Measurements from ENCODE around the gene ZBTB16. TPM values are rescaled to one million over a fixed set of nuclear protein-coding genes. Genes with fewer than 3 reads are reported as not detected.

The ZBTB16 gene
- polyA plus RNA-seq, 1 experiment: not detected

DNA sequence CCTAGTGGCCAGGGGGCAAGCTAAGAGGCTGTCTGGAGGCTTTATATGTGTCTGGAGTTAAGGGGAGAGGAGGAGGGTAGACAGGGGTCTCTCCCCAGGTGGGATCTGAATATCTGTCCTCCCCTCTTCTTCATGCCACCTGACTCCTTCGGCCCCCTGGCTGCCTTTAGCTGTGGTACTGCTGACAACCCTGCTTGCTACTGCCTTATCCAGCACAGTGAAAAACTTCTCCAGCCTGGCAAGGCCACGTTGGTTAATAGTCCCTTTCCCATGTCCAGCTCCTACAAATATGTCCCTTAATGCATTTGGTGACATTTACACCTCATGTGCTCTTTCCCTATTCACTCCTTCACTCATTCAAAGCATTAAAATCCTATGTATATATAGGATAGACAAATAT, 194.3 kb downstream of the ZBTB16 start:
- POLR2A ChIA-PET: no interaction called here
- Histone ChIP-seq H3K4me3 (ENCODE audit: low read depth, low read length) (no peak overlapping the region), H3K36me3 (ENCODE audit: control insufficient read depth, insufficient read depth, low read length) (no peaks in the 10 kb centered on the region), H3K27me3 (ENCODE audit: control insufficient read depth, insufficient read depth, low read length) (peaks cover 4% of the 10 kb centered on the region)
- DNase-seq (ENCODE audit: low read depth): no peak
- TF ChIP-seq, protein P1, sequence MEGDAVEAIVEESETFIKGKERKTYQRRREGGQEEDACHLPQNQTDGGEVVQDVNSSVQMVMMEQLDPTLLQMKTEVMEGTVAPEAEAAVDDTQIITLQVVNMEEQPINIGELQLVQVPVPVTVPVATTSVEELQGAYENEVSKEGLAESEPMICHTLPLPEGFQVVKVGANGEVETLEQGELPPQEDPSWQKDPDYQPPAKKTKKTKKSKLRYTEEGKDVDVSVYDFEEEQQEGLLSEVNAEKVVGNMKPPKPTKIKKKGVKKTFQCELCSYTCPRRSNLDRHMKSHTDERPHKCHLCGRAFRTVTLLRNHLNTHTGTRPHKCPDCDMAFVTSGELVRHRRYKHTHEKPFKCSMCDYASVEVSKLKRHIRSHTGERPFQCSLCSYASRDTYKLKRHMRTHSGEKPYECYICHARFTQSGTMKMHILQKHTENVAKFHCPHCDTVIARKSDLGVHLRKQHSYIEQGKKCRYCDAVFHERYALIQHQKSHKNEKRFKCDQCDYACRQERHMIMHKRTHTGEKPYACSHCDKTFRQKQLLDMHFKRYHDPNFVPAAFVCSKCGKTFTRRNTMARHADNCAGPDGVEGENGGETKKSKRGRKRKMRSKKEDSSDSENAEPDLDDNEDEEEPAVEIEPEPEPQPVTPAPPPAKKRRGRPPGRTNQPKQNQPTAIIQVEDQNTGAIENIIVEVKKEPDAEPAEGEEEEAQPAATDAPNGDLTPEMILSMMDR (IDR thresholded peaks at IDR 0.05; ENCODE audit: insufficient read depth, low read depth, low read length): no peak
- CTCF ChIA-PET: interaction anchor here (1.0 to 2.2 kb wide), 4 partner anchors 9 to 357 kb away, joined by 3 to 9 read pairs (median 4); no protein-coding TSS in a partner anchor

DNA sequence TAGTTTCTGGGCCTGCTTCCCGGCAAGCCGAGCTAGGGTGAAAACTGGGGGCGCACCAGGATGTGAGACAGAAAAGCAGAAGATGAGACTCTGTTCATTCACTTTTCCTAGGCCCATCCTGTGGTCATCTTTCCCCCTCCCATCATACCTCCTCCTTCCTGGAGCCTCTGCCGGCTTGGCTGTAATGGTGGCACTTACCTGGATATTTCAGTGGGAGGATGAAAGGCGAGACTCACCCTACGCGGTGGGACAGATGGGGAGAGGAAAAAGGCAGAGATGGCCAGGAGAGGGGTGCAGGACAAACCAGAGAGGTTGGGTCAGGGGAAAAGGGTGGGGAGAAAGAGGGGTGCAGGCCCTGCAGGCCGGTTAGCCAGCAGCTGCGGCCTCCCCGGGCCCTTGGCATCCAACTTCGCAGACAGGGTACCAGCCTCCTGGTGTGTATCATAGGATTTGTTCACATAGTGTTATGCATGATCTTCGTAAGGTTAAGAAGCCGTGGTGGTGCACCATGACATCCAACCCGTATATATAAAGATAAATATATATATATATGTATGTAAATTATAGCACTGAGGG, 195.1 kb downstream of the ZBTB16 start:
- peaks cover 4% of the 10 kb centered on the region for H3K27me3 ChIP-seq (ENCODE audit: control insufficient read depth, insufficient read depth, low read length)
- no peak for DNase-seq (ENCODE audit: low read depth)
- CTCF ChIA-PET: interaction anchor here (1.0 to 2.2 kb wide), 3 partner anchors 8 to 358 kb away, joined by 4 to 9 read pairs (median 5); no protein-coding TSS in a partner anchor
- TF ChIP-seq, protein P1 (IDR thresholded peaks at IDR 0.05; ENCODE audit: insufficient read depth, low read depth, low read length): no peak
- POLR2A ChIA-PET: no interaction called here
- no peaks in the 10 kb centered on the region for H3K36me3 ChIP-seq (ENCODE audit: control insufficient read depth, insufficient read depth, low read length)
- H3K4me3 ChIP-seq (ENCODE audit: low read depth, low read length): no peak overlapping the region

DNA sequence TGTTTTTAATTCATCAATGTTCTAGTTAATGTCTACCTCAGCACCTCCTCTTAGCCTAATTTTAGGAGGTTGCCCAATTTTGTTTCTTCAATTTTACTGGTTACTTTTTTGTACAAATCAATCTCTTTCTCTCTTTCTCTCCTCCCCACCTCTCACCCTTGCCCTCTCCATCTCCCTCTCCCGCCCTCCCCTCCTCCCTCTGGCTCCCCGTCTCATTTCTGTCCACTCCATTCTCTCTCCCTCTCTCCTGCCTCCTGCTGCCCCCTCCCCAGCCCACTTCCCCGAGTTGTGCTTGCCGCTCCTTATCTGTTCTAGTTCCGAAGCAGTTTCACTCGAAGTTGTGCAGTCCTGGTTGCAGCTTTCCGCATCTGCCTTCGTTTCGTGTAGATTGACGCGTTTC, 195.8 kb downstream of the ZBTB16 start:
- CTCF ChIA-PET: interaction anchor here (2.2 kb wide), 1 partner anchor 359 kb away, joined by 9 read pairs; no protein-coding TSS in a partner anchor
- POLR2A ChIA-PET: no interaction called here
- TF ChIP-seq, protein P1 (IDR thresholded peaks at IDR 0.05; ENCODE audit: insufficient read depth, low read depth, low read length): no peak
- no peak for DNase-seq (ENCODE audit: low read depth)
- H3K27me3 ChIP-seq (ENCODE audit: control insufficient read depth, insufficient read depth, low read length): peaks cover 4% of the 10 kb centered on the region
- no peaks in the 10 kb centered on the region for H3K36me3 ChIP-seq (ENCODE audit: control insufficient read depth, insufficient read depth, low read length)
- no peak overlapping the region for H3K4me3 ChIP-seq (ENCODE audit: low read depth, low read length)

DNA sequence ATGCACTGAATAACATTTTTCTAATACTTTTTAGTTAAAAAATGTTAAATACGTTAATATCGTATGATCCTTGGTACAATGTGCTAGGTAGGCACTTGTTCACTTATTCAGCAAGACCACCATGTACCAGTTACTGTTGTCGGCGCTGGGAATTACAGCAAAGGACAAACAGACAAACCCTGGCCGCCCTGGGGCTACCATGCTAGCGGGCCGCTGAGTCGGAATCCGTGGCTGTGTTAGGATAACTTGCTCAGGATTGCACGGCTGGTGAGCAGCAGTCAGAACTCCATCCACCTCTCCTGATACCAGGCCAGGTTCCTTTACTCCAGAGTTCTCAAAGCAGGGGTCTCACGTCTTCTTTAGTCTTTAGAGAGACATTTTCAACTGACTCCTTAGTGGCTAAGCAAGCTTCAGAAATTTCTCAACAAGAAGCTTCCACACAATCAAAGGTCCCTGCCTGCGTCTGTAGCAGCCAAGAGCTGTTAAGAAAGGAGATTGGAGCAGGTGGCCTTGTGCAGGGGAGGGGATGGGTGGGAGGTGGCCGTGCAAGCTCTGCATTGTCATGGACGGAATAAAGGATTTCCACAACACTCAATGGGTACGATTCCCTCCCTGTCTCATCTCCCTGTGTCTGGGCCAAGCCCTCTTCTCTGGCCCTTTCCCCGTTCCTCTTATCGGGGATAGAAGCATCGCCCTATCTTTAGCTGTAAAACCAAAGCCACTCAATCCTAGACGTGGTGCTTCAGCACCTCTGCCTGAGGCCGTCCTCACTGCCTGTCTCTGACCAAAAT, 196.9 kb downstream of the ZBTB16 start:
- Histone ChIP-seq H3K36me3 (ENCODE audit: control insufficient read depth, insufficient read depth, low read length) (no peaks in the 10 kb centered on the region), H3K4me3 (ENCODE audit: low read depth, low read length) (no peak overlapping the region), H3K27me3 (ENCODE audit: control insufficient read depth, insufficient read depth, low read length) (peaks cover 6% of the 10 kb centered on the region)
- CTCF ChIA-PET: interaction anchor here (11.1 to 11.5 kb wide), 2 partner anchors 219 to 360 kb away, joined by 206 to 213 read pairs; no protein-coding TSS in a partner anchor
- POLR2A ChIA-PET: no interaction called here
- no peak for DNase-seq (ENCODE audit: low read depth)
- TF ChIP-seq, protein P1 (IDR thresholded peaks at IDR 0.05; ENCODE audit: insufficient read depth, low read depth, low read length): no peak

DNA sequence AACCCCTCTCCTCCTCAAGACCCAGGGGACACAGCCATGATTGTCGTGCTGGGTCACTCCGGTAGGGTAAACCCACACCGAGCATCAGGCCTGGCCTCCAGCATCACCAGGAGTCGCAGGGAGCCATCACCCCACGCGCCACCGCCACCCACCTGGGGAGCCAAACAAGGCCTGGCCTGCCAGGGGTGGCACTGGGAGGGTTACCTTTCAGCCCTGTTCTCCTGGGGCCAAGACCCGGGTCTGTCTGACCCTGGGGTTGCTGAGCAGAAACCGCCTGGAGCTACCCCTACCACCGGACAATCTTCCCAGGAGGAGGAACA, 197.4 kb downstream of the ZBTB16 start:
- H3K4me3 ChIP-seq (ENCODE audit: low read depth, low read length): no peak overlapping the region
- ChIA-PET CTCF (interaction anchor here (11.1 to 11.5 kb wide), 2 partner anchors 220 to 361 kb away, joined by 206 to 213 read pairs; no protein-coding TSS in a partner anchor), POLR2A (no interaction called here)
- TF ChIP-seq, protein P1 (IDR thresholded peaks at IDR 0.05; ENCODE audit: insufficient read depth, low read depth, low read length): no peak
- H3K27me3 ChIP-seq (ENCODE audit: control insufficient read depth, insufficient read depth, low read length): peaks cover 9% of the 10 kb centered on the region
- DNase-seq (ENCODE audit: low read depth): no peak
- no peaks in the 10 kb centered on the region for H3K36me3 ChIP-seq (ENCODE audit: control insufficient read depth, insufficient read depth, low read length)
